ENCODE data around the gene NLN.

GRCh38 chr5:65742565-65743231 lies 20.7 kb downstream of the NLN start:
- TF ChIP-seq POLR2A (IDR thresholded peaks at IDR 0.05) (no peak), CTCF (IDR thresholded peaks at IDR 0.05) (peak in 2 of 3 experiments; percentile 46 to 69)
